GM12892 (cell line): Measurements from ENCODE around the gene PSMF1.

Experiments used
- POLR2A ChIP-seq: IDR thresholded peaks from 2 replicates; pipeline ENCODE4 v1.6.1; 2011; ENCODE audit warnings: low read depth, low read length, control low read depth
- POLR2AphosphoS5 ChIP-seq: IDR thresholded peaks from 2 replicates; pipeline ENCODE4 v1.6.1; 2011; ENCODE audit warnings: low read depth, low read length, control low read depth
- TAF1 ChIP-seq: IDR thresholded peaks from 2 replicates; pipeline ENCODE4 v1.6.1; 2011; ENCODE audit warnings: low read depth, mild to moderate bottlenecking, control low read depth, low read length, borderline replicate concordance

DNA sequence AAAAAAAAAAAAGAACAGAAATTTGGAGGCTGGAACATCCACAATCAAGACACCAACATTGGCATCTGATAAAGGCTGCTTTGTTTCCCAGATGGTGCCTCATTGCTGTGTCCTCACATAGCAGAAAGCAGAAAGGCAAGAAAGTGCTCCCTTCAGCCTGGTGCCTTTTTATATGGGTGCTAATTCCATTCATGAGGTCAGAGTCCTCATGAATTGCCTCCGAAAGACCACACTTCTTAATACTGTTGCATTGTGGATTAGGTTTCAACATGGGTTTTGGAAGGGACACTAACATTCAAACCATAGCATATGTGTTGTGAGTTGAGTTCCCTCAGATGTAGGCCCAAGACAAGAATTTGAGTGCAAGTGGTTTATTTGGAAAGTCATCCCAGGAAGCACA lies 76.8 kb downstream of the PSMF1 start:
- TF ChIP-seq POLR2A (no peak), TAF1 (no peak), POLR2AphosphoS5 (no peak)
